Natural killer cell (primary cell): ENCODE results near the gene PTPN11. TPM values are rescaled to one million over a fixed set of nuclear protein-coding genes. Genes with fewer than 3 reads are reported as not detected.

ENCODE experiments used
- ATAC-seq, 3 donors: fragments of 150-1000 bp in 2 of 3; fragments of 200-7000 bp in 1 of 3; cut with Tn5 transposase; 1 replicate in 1 of 3; 2 replicates in 2 of 3; pipeline ENCODE4 v1.10.0; 2021; ENCODE audit warnings: mild to moderate bottlenecking in 2 of 3, moderate library complexity in 2 of 3
- DNase-seq, 2 donors: peaks; one replicate each; pipeline versions ENCODE4 v3.0.0 to v3.0.0-alpha.2; 2013 to 2021; ENCODE audit warnings: mixed read lengths in 1 of 2
- H3K27ac ChIP-seq: one replicate; pipeline ENCODE4 v1.5.1; 2013; ENCODE audit warnings: mild to moderate bottlenecking, low read length
- H3K27me3 ChIP-seq: one replicate; pipeline ENCODE4 v1.6.1; 2013; ENCODE audit warnings: low read length; ENCODE audit not compliant: control insufficient read depth, insufficient read depth
- H3K36me3 ChIP-seq: one replicate; pipeline ENCODE4 v1.6.1; 2013; ENCODE audit warnings: low read length; ENCODE audit not compliant: control insufficient read depth, insufficient read depth
- H3K4me1 ChIP-seq: one replicate; pipeline ENCODE4 v1.6.1; 2013; ENCODE audit warnings: low read length; ENCODE audit not compliant: control insufficient read depth, insufficient read depth
- H3K4me3 ChIP-seq: one replicate; pipeline ENCODE4 v1.5.1; 2013; ENCODE audit warnings: low read length
- H3K9me3 ChIP-seq: one replicate; pipeline ENCODE4 v1.6.1; 2013; ENCODE audit warnings: low read length; ENCODE audit not compliant: control insufficient read depth, insufficient read depth
- H3K27ac Mint-ChIP-seq, 2 donors: one replicate each; pipeline ENCODE4 v1.8.0; 2022; ENCODE audit warnings: mild to moderate bottlenecking in 2 of 2, mixed read lengths in 2 of 2, moderate library complexity in 1 of 2
- H3K27me3 Mint-ChIP-seq, 2 donors: one replicate each; pipeline ENCODE4 v1.8.0; 2022; ENCODE audit warnings: low read depth in 2 of 2, mixed read lengths in 2 of 2
- H3K36me3 Mint-ChIP-seq: one replicate; pipeline ENCODE4 v1.8.0; 2022; ENCODE audit warnings: mixed read lengths
- H3K4me1 Mint-ChIP-seq, 2 donors: one replicate each; pipeline ENCODE4 v1.8.0; 2022; ENCODE audit warnings: mixed read lengths in 2 of 2
- H3K4me3 Mint-ChIP-seq: one replicate; pipeline ENCODE4 v1.8.0; 2022; ENCODE audit warnings: mild to moderate bottlenecking, moderate library complexity, mixed read lengths
- H3K9me3 Mint-ChIP-seq, 2 donors: one replicate each; pipeline ENCODE4 v1.8.0; 2022; ENCODE audit warnings: mixed read lengths in 2 of 2
- WGBS: methylation state at CpG from one replicate; pipeline ENCODE4 v1.1.7; 2013; ENCODE audit warnings: missing lambda C conversion rate; ENCODE audit not compliant: insufficient coverage; 5-methylcytosine and 5-hydroxymethylcytosine counted together
- intact Hi-C: fragments of 100-400 bp; cut with micrococcal nuclease; formaldehyde crosslinking; loops from one replicate; pipeline ENCODE4 v1.14.2; 2022
- total RNA-seq, 4 donors: library from RNA; stranded (reverse); fragments of 120-200 nt in 1 of 4; gene quantifications; one replicate each; pipeline versions ENCODE4 v1.2.3 to v1.2.4, GENCODE V29; 2013 to 2022
- TF ChIP-seq, protein P1 (sequence below): fragments of 200-600 bp; IDR thresholded peaks from one replicate; pipeline ENCODE4 v1.8.0; 2022; ENCODE audit warnings: antibody characterized with exemption

Gene PTPN11
- 10 to 100 TPM; 57.3 to 72.1 (median 63.8) TPM for total RNA-seq
- 50.8 TPM for total RNA-seq (2013)

DNA sequence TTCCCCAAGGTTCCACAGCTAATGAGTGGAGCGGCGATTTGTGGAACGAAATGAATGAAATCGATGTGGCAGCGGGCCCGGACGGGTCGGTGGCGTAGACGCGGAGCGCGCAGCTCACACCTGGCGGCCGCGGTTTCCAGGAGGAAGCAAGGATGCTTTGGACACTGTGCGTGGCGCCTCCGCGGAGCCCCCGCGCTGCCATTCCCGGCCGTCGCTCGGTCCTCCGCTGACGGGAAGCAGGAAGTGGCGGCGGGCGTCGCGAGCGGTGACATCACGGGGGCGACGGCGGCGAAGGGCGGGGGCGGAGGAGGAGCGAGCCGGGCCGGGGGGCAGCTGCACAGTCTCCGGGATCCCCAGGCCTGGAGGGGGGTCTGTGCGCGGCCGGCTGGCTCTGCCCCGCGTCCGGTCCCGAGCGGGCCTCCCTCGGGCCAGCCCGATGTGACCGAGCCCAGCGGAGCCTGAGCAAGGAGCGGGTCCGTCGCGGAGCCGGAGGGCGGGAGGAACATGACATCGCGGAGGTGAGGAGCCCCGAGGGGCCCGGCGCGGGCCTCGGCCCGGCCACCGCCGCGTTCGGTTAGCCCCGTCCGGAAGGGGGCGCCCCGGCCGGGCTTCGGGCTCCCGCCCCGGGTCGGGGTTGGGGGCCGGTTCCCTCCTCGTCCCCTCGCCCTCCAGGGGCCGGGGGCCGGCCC lies at the start of gene PTPN11:
TSS of gene PTPN11 (plus strand) at position 340 of the 689 bp plus-strand sequence. CDS start at position 505, 165 bp downstream.
- no peaks in the 10 kb centered on the region for H3K36me3 ChIP-seq
- no peaks in the 10 kb centered on the region for H3K27me3 ChIP-seq
- no peaks in the 10 kb centered on the region for H3K9me3 ChIP-seq
- Mint-ChIP-seq H3K27ac (peak within 1 kb of the TSS; percentile 97 to 100), H3K4me1 (peaks cover 35 to 36% of the 10 kb centered on the region in 2 donors), H3K27me3 (no peaks in the 10 kb centered on the region), H3K36me3 (no peaks in the 10 kb centered on the region), H3K4me3 (peak within 1 kb of the TSS; percentile 97), H3K9me3 (no peaks in the 10 kb centered on the region)
- H3K4me3 ChIP-seq, result peak within 1 kb of the TSS; percentile 96
- peaks cover 23% of the 10 kb centered on the region for H3K4me1 ChIP-seq
- peak; percentile 85 to 95 (median 87) for ATAC-seq
- H3K27ac ChIP-seq, result peak within 1 kb of the TSS; percentile 94
- WGBS, result under 1% methylated on average over 89 of the region's 89 CpGs
- TF ChIP-seq, protein P1, sequence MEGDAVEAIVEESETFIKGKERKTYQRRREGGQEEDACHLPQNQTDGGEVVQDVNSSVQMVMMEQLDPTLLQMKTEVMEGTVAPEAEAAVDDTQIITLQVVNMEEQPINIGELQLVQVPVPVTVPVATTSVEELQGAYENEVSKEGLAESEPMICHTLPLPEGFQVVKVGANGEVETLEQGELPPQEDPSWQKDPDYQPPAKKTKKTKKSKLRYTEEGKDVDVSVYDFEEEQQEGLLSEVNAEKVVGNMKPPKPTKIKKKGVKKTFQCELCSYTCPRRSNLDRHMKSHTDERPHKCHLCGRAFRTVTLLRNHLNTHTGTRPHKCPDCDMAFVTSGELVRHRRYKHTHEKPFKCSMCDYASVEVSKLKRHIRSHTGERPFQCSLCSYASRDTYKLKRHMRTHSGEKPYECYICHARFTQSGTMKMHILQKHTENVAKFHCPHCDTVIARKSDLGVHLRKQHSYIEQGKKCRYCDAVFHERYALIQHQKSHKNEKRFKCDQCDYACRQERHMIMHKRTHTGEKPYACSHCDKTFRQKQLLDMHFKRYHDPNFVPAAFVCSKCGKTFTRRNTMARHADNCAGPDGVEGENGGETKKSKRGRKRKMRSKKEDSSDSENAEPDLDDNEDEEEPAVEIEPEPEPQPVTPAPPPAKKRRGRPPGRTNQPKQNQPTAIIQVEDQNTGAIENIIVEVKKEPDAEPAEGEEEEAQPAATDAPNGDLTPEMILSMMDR, result peak; percentile 49
- peak; percentile 91 to 95 for DNase-seq
- intact Hi-C loops, result loop anchor here (1.0 kb wide), 1 partner anchor 9 kb away; the partner anchor contains the start of gene RPL6

DNA sequence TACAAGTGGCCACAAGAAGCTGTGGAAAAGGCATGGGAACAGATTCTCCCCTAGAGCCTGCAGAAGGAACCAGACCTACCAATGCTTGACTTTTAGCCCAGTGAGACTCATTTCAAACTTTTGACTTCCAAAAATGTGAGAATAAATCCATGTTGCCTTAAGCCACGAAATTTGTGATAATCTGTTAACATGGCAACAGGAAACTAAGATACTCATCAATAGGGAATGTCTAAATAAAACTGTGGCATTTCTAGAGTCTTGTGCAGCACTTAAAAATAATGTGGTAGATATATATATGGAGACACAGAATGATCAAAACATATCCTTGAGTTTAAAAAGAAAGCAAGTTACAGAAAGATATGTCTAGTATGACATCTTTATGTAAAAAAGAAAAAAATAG lies 48.5 kb upstream of the PTPN11 start:
- WGBS, result 75% methylated on average over 1 of the region's 1 CpG
- peaks cover 16 to 17% of the 10 kb centered on the region in 2 donors for H3K4me1 Mint-ChIP-seq
- intact Hi-C loops, result no loop called here
- no peaks in the 10 kb centered on the region for H3K9me3 Mint-ChIP-seq
- ATAC-seq, result no peak
- H3K36me3 ChIP-seq, result no peaks in the 10 kb centered on the region
- H3K4me1 ChIP-seq, result no peaks in the 10 kb centered on the region
- H3K4me3 Mint-ChIP-seq, result no peak overlapping the region
- no peaks in the 10 kb centered on the region for H3K27me3 Mint-ChIP-seq
- no peaks in the 10 kb centered on the region for H3K36me3 Mint-ChIP-seq
- TF ChIP-seq, protein P1, result no peak
- H3K27ac ChIP-seq, result no peak overlapping the region
- H3K9me3 ChIP-seq, result no peaks in the 10 kb centered on the region
- no peak overlapping the region for H3K27ac Mint-ChIP-seq
- H3K27me3 ChIP-seq, result no peaks in the 10 kb centered on the region
- no peak for DNase-seq
- no peak overlapping the region for H3K4me3 ChIP-seq

DNA sequence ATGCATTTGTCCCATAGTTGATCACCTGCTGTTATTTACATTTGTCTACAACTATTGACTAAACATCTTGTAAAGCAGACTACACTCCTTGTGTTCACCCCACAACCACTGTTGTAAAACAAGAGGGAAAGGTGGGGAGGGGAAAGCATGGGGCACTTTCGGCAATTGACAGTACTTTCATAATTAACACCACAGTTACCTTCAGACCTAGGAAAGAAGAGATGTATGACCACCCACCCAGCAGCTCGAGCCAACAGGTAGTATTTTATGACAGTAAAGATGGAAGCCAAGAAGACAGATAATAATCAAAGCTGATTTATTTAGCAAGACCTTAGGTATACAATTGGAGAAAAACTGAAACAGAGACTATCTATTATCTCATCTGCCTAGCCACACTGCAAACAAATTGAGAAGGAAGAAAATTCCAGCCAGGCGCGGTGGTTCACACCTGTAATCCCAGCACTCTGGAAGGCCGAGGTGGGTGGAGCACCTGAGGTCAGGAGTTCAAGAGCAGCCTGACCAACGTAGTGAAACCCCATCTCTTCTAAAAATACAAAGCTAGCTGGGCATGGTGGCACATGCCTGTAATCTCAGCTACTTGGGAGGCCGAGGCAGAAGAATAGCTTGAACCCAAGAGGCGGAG lies 47.8 kb upstream of the PTPN11 start:
- no peak overlapping the region for H3K4me3 ChIP-seq
- no peaks in the 10 kb centered on the region for H3K27me3 ChIP-seq
- TF ChIP-seq, protein P1, result no peak
- no peak for ATAC-seq
- H3K9me3 ChIP-seq, result no peaks in the 10 kb centered on the region
- intact Hi-C loops, result no loop called here
- Mint-ChIP-seq H3K9me3 (no peaks in the 10 kb centered on the region), H3K36me3 (no peaks in the 10 kb centered on the region), H3K4me1 (peaks cover 16 to 17% of the 10 kb centered on the region in 2 donors), H3K4me3 (no peak overlapping the region), H3K27ac (no peak overlapping the region), H3K27me3 (no peaks in the 10 kb centered on the region)
- no peaks in the 10 kb centered on the region for H3K36me3 ChIP-seq
- WGBS, result 83% methylated on average over 6 of the region's 8 CpGs
- H3K4me1 ChIP-seq, result no peaks in the 10 kb centered on the region
- DNase-seq, result no peak
- no peak overlapping the region for H3K27ac ChIP-seq
